Neural progenitor cell (in vitro differentiated cells): ENCODE measurements around the gene LCORL.

Experiments used
- CTCF ChIP-seq: fragments of 200-600 bp; sonication (generic); IDR thresholded peaks from 2 replicates; pipeline ENCODE4 v1.5.1; 2017; ENCODE audit warnings: antibody characterized with exemption, mild to moderate bottlenecking
- EZH2 ChIP-seq: fragments of 200-600 bp; sonication (generic); IDR thresholded peaks from 2 replicates; pipeline ENCODE4 v1.6.1; 2017; ENCODE audit warnings: antibody characterized with exemption, mild to moderate bottlenecking, moderate library complexity

DNA sequence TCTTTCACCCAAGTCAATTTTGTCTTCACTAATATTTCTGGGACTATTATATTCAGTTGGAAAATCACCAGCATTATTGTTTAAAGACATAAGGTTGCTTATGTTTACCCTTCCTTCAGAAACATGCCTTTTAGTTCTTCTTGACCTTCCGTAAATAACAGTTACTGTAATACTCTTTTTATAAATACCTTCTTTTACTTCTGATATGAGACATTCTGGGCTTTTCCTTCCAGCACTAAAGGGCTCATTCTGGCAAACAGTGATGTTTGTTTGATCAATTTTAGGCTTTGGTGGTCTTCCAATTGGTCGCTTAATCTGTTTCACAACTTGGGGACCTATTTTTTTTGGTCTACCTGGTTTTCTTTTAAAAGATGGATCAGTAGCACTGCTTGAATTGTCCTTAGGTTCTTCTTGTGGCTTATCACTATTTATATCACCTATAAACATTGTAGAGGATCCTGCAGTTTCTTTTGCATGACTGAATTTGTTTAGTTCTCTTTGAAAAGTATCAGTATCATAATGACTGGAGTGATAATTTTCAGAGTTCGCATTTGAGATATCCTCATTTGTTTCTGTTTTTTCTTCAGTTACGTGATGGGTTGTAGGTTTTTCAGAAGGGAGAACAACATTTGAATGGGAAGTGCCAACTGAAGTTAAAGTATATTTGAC lies 146.0 kb downstream of the LCORL start:
- no peak for TF ChIP-seq CTCF
- no peak for TF ChIP-seq EZH2
